GM19397 (cell line): ENCODE results near the gene TMEM176A.
"Not testable (repeated sequence)": the region's sequence is repeated elsewhere in the genome, so short reads cannot be mapped to it uniquely, and the experiment has no call there.

Source experiments
- ATAC-seq: cut with Tn5 transposase; IDR thresholded peaks from one replicate; pipeline ENCODE4 v1.9.1; 2021; ENCODE audit warnings: mild to moderate bottlenecking, moderate library complexity; ENCODE audit not compliant: unreplicated experiment

TMEM176A gene

DNA sequence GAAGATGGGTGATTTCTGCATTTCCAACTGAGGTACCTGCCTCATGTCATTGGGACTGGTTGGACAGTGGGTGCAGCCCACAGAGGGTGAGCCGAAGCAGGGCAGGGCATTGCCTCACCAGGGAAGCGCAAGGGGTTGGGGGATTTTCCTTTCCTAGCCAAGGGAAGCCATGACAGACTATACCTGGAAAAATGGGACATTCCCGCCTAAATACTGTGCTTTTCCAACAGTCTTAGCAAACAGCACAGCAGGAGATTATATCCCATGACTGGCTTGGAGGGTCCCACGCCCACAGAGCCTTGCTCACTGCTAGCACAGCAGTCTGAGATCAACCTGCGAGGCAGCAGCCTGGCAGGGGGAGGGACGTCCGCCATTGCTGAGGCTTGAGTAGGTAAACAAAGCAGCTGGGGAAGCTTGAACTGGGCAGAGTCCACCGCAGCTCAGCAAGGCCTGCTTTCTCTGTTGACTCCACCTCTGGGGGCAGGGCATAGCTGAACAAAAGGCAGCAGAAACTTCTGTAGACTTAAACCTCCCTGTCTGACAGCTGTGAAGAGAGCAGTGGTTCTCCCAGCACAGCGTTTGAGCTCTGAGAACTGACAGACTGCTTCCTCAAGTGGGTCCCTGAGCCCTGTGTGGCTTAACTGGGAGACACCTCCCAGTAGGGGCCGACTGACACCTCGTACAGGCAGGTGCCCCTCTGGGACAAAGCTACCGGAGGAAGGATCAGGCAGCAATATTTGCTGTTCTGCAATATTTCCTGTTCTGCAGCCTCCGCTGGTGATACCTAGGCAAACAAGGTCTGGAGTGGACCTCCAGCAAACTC is 7.3 kb downstream of the TMEM176A start:
- ATAC-seq: not testable (repeated sequence)

GRCh38 chr7:150814328-150815001 is 13.9 kb downstream of the TMEM176A start:
- ATAC-seq: no peak

GRCh38 chr7:150818971-150819370 is 18.4 kb downstream of the TMEM176A start:
- no peak for ATAC-seq

DNA sequence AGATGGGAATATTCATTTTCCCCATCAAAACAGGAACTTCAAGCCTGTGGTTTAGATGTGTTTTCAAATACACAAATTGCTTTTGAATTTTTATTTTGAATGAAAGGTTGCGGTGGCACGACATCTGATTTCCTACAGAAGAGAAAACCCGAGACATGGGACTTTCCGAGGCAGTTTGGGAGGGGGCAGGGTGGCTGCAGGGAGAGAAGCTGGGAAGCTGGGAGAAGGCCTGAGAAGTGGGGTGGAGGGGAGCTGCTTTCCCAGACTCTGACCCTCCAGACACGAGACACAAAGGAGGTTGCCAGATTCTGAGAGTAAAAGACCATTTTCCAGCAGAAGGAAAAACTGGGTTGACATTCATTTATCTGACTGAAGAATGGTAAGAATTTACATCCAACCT is 19.6 kb downstream of the TMEM176A start:
- no peak for ATAC-seq

- ATAC-seq: no peak
Measured at GRCh38 chr7:150820578-150821198, 20.1 kb downstream of the TMEM176A start.

GRCh38 chr7:150823043-150823442 is 22.5 kb downstream of the TMEM176A start:
- no peak for ATAC-seq

GRCh38 chr7:150823484-150824126 is 23.0 kb downstream of the TMEM176A start:
- no peak for ATAC-seq

DNA sequence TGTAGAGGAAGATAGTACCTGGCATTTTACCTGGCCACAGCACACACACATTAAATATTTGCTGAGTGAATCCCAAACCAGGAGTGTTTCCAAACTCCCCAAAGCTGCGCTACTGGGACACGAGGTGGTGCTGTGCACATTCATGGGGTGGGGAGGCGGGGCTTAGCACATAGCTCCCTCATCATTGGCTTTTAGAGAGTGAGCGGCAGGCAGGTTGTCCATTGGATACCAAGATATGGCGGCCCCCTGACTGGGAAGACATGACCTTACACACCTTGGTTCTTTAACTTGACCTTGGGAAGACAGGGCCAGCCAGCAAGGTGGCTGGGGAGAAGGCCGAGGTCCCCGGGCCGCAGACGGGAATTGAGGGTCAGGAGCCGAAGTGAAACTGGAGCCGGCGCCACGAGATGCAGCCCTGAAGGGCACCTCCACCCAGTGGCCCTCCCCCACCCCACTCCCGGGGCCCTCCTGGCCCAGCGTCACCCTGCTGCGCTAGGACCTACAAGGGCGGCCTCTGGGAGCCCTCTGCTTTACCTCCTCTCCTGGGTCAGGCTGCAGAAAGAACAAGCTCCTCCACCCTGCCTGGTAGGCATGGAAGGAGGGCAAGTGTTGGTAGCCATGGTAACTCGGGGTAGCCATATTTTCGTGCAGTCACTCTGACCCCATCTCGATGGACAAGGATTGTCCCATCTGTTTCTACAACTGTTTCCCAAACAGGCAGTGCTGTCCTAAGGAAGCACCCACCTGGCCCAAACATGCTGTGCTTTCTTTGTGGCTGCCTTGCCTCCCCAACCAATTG is 24.0 kb downstream of the TMEM176A start:
- no peak for ATAC-seq

DNA sequence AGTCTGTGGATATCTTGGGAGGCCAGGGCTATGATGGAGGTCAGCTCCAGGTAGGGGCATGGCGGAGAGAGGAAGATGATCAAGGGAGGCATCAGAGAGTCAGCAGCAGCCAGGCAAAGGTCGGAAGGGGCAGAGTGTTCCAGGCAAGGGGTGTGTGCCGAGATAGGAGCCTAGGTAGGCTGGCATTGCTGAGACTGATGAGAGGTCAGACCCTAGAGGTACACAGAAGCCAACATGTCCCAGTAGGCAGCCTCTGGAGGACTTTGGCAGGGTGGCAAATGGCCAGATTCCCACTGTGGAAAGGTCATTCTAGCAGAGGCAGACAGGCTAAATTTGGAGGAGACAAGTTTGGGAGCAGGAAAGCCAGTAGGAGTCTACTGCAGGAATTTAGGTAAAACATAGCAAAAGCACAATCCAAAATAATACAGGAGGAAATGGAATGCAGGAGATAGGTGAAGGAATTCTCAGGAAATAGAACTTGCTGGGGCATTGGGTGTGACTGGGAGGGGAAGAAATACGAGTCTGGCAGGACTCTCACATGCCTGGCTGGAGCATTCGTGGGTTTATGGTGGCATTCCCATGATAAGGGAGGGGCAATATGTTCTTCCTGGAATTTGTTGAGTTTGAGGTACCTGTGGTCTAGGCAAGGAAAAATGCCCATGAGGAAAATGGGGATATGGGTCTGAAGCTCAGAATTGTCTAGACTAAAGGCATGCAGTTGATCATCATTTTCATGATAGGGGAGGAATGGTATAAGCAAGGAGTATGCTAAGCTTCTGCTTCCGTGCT is 25.7 kb downstream of the TMEM176A start:
- ATAC-seq: no peak

DNA sequence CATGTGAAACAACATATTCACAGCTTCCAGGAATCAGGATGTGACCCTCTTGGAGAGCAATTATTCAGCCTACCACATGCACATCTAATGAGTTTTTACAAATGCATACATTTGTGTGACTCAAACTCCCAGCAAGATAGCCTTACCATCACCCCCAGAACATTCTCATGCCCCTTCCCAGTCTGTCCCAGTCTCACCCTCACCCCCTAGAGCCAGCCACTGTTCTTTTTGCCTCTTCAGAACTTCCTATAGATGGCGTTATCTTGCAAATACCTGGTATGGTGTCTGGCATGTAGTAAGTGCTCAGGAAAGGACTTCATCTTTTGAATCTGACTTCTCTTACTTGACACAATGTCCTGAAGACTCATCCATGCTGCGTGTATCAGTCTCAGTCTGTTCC is 27.8 kb downstream of the TMEM176A start:
- no peak for ATAC-seq

DNA sequence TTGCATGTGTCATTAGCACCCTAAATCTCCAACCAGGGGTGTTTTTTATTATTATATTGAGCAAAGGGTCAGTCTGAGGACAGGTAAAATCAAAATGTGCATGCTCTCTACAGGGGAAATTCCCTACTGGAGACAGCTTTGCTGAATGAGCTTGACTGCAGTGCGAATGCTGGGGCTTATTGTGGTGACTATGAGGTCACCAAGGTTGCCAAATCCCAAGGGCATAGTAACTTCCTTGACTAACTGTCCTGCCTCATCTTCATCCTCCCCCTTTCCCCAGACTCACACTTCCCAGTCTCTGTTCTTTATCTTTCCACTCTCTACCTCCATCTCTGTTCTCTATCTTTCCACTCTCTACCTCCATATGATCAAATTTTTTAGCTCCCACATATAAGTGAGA is 28.9 kb downstream of the TMEM176A start:
- no peak for ATAC-seq

GRCh38 chr7:150830937-150831336 is 30.4 kb downstream of the TMEM176A start:
- ATAC-seq: no peak

DNA sequence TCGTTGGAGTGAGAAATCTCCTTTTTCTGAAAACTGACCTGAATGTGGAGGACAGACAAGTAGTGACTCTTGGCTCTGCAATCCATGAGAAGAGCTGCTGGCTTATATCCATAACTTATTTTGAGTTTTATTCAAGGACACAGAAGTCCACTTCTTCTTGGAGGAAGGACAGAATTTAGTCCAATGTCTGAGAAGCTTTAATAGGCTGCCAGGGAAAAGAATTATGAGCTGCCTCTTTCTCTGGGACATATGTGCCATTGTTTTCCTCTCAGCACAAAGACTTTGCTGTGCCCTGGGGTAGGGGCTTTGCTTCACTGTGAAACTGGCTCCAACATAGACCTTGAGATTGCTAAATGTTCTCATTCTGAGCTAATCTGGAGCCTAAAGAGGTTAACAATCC is 31.3 kb downstream of the TMEM176A start:
- no peak for ATAC-seq

DNA sequence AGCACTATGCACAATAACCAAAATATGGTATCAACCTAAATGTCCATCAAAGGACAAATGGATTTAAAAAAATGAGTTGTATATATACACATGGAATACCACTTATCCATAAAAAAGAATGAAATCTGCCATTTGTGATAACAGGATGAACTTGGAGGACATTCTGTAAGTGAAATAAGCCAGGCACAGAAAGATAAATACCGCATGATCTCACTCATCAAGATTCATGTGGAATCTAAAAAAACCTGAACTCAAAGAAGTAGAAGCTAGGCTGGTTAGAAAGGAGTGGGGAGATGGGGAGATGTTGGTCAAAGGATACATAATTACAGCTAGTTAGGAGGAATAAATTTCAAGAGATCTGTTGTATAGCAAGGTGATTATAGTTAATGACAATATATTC is 34.5 kb downstream of the TMEM176A start:
- no peak for ATAC-seq

DNA sequence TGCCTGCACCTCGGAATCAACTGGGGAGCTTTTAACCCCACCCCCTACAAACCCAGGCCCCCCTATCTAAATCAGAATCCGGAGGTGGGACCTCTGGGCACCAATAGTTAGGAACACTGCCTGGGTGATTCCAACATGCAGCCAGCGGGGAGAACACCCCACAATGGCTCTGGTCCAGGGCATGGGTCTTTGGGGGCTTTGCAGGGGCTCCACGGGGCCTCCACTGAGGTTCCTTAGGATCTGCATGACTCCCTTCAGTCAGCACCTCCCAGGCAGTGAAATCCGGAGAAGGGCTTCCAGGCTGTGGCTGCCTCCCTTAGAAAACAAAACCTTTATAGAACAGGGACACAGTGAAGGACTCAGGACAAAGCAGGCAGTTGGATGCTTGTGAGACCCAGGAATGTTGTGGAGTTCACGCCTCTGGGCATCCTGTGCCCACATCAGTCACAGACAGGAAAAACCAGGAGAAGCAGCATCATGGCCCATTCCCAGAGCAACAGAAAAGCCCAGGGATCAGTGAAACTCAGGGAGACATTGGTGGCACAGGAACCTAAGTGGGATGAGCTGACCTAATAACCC is 35.2 kb downstream of the TMEM176A start:
- no peak for ATAC-seq

DNA sequence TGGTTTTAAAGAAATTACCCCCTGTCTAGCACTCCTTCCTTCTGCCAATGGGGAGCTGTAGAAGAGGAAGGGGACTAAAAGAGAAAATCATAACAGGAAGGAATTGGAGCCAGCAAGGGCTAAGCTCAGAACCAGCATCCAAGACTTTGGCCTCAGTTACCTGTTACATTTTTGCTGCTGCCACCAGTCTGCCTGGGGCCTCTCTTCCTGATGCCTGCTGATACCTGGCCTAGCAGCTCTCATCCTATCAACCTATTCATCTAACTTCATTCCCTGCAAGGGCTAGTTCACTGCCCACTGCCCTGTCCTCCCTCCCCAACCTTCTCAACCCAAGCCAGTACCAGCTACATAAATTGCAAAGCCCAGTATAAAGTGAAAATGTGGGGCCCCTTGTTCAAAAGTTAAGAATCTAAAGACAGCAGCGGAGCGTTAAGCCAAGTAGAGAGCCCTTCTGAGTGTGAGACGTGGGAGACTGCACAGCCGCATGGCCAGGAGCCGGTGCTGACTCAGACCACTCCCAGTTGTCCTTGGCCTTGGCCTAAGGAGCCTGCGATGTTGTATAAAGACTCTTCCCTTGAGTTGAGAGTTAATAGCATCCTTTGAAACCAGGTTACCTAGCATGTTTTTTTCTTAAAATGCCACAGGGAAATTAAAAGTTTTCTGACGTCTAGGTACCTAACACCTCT is 38.5 kb downstream of the TMEM176A start:
- ATAC-seq: no peak

GRCh38 chr7:150842018-150842417 is 41.4 kb downstream of the TMEM176A start:
- no peak for ATAC-seq

DNA sequence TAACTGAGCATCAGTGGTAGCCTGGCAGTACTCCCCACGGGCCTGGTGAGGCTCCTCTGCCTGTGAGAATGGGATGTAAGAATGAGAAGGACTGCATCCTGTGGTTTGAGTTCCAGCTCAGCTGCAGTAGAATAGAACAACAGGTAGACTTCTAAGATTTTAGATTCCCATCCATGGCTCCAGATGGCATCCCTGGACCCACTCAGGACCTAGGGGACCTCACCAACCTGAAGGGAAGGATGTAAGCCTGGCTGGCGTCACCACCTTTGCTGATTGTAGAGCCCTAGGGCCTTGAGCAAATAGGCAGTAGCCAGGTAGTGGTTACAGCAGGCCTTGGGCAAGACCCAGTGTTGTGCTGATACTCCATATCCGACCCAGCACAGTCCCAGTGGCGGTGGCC is 42.1 kb downstream of the TMEM176A start:
- ATAC-seq: no peak

DNA sequence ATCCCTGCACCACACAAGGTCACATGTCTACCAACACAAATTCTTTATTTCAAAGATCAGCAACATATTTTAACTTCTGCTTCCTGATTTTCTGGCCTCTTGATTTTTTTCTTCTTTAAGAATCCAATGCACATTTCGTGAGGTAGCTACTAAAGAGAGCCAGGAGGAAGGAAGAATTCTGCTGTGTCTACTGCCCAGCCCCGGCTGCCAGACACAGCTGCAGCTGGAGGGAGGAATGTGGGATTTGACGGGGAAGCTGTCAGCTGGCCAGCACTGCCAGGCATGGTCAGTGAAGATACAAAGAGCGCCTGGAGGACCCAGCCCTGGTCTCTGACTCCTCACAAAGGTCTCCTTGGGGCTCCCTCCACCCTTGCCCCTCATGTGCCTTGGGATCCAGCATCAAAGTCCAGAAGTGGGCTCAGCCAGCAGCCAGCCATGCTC is 44.9 kb downstream of the TMEM176A start:
- no peak for ATAC-seq
